GM12891 (cell line): ENCODE data around the gene PTPRJ.

Experiments
- DNase-seq: peaks from one replicate; pipeline ENCODE4 v3.0.0; 2011; ENCODE audit warnings: low spot score; ENCODE audit not compliant: insufficient read length
- FAIRE-seq: peaks from 2 replicates; lab custom pipeline; 2011; peaks lifted over from hg19 to GRCh38; lab: Jason Lieb, UNC
- PAX5 ChIP-seq: IDR thresholded peaks from 2 replicates; pipeline ENCODE4 v1.6.1; 2011; ENCODE audit warnings: low read length, moderate library complexity, mild to moderate bottlenecking; ENCODE audit not compliant: insufficient read depth, severe bottlenecking
- POLR2A ChIP-seq: IDR thresholded peaks from 2 replicates; pipeline ENCODE4 v1.6.1; 2011; ENCODE audit warnings: low read depth, low read length, control low read depth
- POLR2AphosphoS5 ChIP-seq: IDR thresholded peaks from 2 replicates; pipeline ENCODE4 v1.6.1; 2011; ENCODE audit warnings: low read depth, low read length, control low read depth
- POU2F2 ChIP-seq: IDR thresholded peaks from 2 replicates; pipeline ENCODE4 v1.6.1; 2011; ENCODE audit warnings: low read depth, mild to moderate bottlenecking, control low read depth, low read length, moderate library complexity
- SPI1 ChIP-seq: IDR thresholded peaks from 2 replicates; pipeline ENCODE4 v1.6.1; 2011; ENCODE audit warnings: low read depth, low read length, control low read depth
- TAF1 ChIP-seq: IDR thresholded peaks from 2 replicates; pipeline ENCODE4 v1.6.1; 2011; ENCODE audit warnings: low read depth, low read length, control low read depth

Gene PTPRJ

GRCh38 chr11:47969401-47969800 lies 11.0 kb upstream of the PTPRJ start:
- DNase-seq: no peak
- no peak for FAIRE-seq
- TF ChIP-seq PAX5 (no peak), SPI1 (no peak), POLR2AphosphoS5 (no peak), TAF1 (no peak), POU2F2 (no peak), POLR2A (no peak)

DNA sequence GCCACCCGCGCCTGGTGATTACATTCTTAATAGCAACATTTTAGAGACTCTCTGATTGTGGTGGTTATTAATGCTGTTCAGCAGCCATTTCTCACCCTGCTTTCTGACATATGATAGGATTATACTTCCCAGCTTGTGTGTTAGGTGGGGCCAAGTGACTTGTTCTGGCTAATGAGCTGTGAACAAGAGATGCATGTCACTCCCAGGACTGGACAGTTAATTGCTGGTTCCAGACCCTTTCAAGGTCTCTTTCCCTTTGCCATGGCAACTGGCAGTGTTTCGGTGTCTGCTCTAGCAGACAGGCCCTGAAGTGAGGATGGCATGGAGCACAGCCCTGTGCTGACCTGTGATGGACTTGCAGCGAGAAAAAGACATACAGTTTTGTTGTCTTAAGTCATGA lies 8.9 kb upstream of the PTPRJ start:
- FAIRE-seq (no peak), DNase-seq (no peak)
- no peak for TF ChIP-seq PAX5
- TF ChIP-seq TAF1: no peak
- no peak for TF ChIP-seq SPI1
- no peak for TF ChIP-seq POU2F2
- no peak for TF ChIP-seq POLR2A
- TF ChIP-seq POLR2AphosphoS5: no peak

GRCh38 chr11:47973173-47973572 lies 7.2 kb upstream of the PTPRJ start:
- TF ChIP-seq POLR2A: no peak
- TF ChIP-seq POLR2AphosphoS5: no peak
- DNase-seq (no peak), FAIRE-seq (no peak)

GRCh38 chr11:47976931-47977330 lies 3.4 kb upstream of the PTPRJ start:
- FAIRE-seq (no peak), DNase-seq (no peak)
- TF ChIP-seq POLR2AphosphoS5 (no peak), PAX5 (no peak)

DNA sequence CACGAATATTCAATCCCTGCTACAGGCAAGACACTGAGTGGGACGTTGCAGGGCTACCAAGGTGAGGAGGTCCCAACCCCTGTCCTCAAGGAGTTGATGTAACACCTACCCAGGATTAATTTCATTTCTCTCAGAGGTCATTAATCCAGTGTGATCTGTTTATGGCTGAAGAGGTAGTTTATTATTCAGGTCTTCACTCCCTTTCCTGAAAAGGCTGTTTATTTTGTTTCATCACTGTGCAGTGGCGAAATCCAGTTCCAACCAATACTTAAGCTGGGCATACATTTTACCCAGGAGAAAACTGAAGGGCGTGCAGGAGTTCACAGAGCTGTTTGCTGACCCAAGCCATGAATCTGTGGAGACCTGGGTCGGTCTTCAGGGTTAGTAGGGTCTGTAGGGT lies 2.7 kb upstream of the PTPRJ start:
- FAIRE-seq: no peak
- TF ChIP-seq POLR2A (no peak), SPI1 (no peak), POU2F2 (no peak), POLR2AphosphoS5 (no peak), PAX5 (no peak), TAF1 (no peak)

DNA sequence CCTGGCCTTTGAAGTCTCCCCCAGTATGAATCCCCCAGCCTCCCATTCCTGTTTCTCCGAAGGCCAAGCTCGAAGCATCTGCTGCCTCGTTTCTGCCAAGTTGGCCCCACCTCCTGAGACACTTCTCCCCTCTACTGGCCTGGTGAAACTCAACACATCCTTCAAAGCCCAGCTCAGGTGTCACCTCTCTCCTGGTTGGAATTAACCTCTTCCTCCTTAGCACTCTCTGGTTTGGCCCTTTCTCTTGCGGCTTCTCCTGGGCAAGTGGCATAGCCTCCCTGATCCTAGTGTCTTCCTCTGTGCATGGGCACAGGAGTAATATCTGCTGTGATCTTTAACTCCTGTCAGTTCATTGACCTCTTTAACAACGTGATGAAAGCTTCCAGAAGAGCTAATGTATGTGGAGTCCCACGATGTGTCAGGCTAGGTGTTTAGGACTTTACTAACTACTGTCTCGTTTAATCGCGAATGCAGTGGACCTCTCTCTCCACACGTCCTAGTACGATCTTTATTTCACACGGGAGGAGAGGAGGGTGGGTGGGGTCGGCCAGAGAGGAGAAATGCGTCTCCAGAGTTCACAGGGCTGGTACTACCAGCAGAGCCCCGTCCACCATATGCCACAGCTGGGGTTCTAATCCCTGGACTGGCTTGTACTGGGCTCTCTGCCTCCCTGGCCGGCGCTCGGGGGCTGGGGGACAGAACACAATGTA lies 826 bp upstream of the PTPRJ start:
- DNase-seq (no peak), FAIRE-seq (peak; percentile 50)
- TF ChIP-seq POLR2AphosphoS5: no peak
- no peak for TF ChIP-seq POLR2A
- TF ChIP-seq POU2F2: no peak
- no peak for TF ChIP-seq TAF1
- TF ChIP-seq SPI1: no peak
- TF ChIP-seq PAX5: no peak

More for the DNA sequence above, 2.7 kb upstream of the PTPRJ start:
- DNase-seq: no peak

GRCh38 chr11:47980907-47981621 lies 705 bp downstream of the PTPRJ start:
- no peak for FAIRE-seq
- DNase-seq: peak; percentile 56
- TF ChIP-seq POLR2AphosphoS5 (no peak), POLR2A (no peak), TAF1 (no peak), SPI1 (no peak), POU2F2 (no peak), PAX5 (no peak)

- FAIRE-seq: peak; percentile 45
- DNase-seq: no peak
Measured at GRCh38 chr11:47981667-47982404, 1.5 kb downstream of the PTPRJ start.

DNA sequence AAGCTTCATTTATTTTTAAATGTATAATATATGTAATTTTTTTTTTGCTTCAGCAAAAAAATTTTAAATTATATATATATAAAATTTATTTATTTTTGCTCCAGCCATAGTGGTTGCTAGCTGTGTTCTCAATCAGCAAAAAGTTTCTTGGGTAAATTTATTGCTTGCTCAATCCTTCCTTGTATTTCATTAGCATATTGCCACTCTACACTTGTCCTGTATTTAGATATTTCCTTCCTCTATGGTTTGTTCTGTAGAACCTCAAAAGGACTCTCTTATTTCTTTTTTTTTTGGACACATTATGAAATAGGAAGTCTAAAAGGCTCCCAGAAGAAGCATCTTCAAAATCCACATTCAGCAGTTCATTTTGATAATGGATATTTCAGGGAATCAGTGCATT lies 2.3 kb downstream of the PTPRJ start:
- DNase-seq: no peak
- no peak for FAIRE-seq
- TF ChIP-seq POU2F2 (no peak), PAX5 (no peak), TAF1 (no peak), POLR2A (no peak), POLR2AphosphoS5 (no peak), SPI1 (no peak)

More at GRCh38 chr11:47981667-47982404, 1.5 kb downstream of the PTPRJ start:
- TF ChIP-seq POLR2A: no peak
- peak; percentile 46 for TF ChIP-seq SPI1
- TF ChIP-seq PAX5: no peak

DNA sequence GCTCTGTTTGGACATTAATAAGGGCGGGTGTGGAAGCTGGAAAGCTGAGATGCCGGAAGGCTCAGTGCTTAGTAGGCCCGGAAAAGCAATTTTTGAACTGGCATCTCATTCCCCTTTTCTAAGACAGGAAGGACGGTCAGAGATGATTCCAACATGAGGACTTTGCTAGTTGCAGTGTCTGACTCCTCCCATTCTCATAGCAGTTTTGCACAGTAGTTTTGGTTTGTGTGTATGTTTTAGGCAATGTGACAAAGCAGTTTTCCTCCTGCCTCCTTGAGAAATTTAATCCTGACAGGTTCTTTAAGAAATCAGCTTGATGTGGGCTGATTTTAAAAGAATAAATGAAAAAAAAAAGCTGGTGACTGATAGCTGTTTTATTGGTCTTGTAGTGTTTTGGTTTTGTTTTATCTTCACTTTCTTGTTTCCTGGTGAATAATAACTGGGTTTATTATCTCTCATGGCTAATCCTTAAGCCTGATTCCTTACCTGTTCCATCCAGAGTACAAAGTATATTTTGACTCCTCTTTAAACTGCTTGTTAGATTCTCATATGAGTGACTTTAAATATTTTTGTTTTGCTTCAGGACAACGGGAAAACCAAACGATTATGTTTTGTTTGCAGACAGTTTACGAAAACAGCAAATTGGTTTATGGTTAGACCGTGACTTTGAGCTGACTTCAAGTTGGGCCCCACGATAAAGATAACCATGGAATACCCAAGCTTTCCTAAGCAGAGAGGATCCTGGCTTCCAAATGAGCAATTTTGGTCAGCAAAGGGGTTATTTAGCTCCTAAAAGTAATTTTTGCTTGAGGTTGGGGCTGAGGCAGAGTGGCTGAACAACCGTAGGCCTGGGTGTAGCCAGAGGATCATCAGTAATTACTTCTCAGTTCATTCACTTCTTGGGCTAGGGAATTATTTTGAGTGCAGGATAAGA lies 3.4 kb downstream of the PTPRJ start:
- no peak for TF ChIP-seq PAX5
- no peak for TF ChIP-seq SPI1
- TF ChIP-seq POU2F2: no peak
- TF ChIP-seq POLR2AphosphoS5: no peak
- no peak for TF ChIP-seq TAF1
- TF ChIP-seq POLR2A: no peak
- DNase-seq (no peak), FAIRE-seq (peak; percentile 76)
